ENCODE results near the gene CYP19A1. TPM values are rescaled to one million over a fixed set of nuclear protein-coding genes. Genes with fewer than 3 reads are reported as not detected.

CYP19A1 gene
- total RNA-seq, 1 donor from 2014 or later, result not detected

DNA sequence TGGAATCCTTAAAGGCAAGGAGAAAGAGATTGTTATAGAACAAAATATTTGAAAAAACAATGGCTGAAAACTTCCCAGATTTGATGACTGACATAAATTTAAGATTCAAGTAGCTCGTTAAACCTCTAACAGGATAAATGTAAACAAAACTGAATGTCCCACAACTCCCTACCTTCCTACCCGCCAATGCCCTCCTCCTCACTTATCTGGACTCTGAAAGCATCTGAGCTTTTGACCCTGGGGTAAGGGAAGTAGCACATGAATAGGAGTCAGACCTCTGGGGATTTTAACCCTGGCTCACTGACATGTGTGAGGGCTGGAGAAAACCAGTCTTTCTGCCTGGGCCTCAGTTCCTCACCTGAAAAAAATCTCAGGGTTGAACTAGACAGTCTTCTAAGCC is 26.9 kb downstream of the CYP19A1 start:
- TF ChIP-seq, protein P1, sequence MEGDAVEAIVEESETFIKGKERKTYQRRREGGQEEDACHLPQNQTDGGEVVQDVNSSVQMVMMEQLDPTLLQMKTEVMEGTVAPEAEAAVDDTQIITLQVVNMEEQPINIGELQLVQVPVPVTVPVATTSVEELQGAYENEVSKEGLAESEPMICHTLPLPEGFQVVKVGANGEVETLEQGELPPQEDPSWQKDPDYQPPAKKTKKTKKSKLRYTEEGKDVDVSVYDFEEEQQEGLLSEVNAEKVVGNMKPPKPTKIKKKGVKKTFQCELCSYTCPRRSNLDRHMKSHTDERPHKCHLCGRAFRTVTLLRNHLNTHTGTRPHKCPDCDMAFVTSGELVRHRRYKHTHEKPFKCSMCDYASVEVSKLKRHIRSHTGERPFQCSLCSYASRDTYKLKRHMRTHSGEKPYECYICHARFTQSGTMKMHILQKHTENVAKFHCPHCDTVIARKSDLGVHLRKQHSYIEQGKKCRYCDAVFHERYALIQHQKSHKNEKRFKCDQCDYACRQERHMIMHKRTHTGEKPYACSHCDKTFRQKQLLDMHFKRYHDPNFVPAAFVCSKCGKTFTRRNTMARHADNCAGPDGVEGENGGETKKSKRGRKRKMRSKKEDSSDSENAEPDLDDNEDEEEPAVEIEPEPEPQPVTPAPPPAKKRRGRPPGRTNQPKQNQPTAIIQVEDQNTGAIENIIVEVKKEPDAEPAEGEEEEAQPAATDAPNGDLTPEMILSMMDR (IDR thresholded peaks at IDR 0.05), result no peak
- H3K27me3 Mint-ChIP-seq (ENCODE audit: low read depth), result peaks cover 7% of the 10 kb centered on the region
- H3K9me3 Mint-ChIP-seq (ENCODE audit: low read depth), result no peaks in the 10 kb centered on the region
- DNase-seq (ENCODE audit: low spot score), result no peak
- no peak overlapping the region for H3K27ac Mint-ChIP-seq (ENCODE audit: unreplicated experiment)
- H3K4me3 Mint-ChIP-seq (ENCODE audit: unreplicated experiment), result no peak overlapping the region
- H3K36me3 Mint-ChIP-seq (ENCODE audit: low read depth), result peaks cover 2% of the 10 kb centered on the region
- peaks cover 7% of the 10 kb centered on the region for H3K4me1 Mint-ChIP-seq (ENCODE audit: low read depth)

GRCh38 chr15:51310064-51310463 is 28.3 kb downstream of the CYP19A1 start:
- Mint-ChIP-seq H3K27ac (ENCODE audit: unreplicated experiment) (no peak overlapping the region), H3K4me1 (ENCODE audit: low read depth) (peaks cover 7% of the 10 kb centered on the region), H3K4me3 (ENCODE audit: unreplicated experiment) (no peak overlapping the region), H3K27me3 (ENCODE audit: low read depth) (peaks cover 12% of the 10 kb centered on the region), H3K9me3 (ENCODE audit: low read depth) (no peaks in the 10 kb centered on the region), H3K36me3 (ENCODE audit: low read depth) (peaks cover 2% of the 10 kb centered on the region)
- no peak for DNase-seq (ENCODE audit: low spot score)
- TF ChIP-seq, protein P1 (IDR thresholded peaks at IDR 0.05), result no peak

DNA sequence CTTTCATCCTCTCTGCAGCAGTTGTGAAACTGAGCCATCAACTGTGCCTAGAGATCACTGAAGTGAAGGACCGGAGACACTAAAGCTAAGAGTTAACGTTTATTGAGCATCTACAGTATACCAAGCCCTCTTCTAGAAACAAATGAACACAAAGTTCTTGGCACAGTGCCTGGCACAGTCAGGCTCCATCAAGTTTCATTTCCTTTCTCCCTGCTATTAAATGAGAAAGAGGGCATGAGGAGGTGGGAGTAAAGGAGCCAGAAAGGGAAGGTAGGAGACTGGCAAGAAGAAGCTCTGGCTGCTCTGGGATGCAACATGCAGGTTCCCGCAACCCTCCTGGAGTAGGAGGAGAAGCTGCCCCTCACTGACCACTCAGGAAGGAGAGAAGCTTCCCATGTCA is 30.6 kb downstream of the CYP19A1 start:
- Mint-ChIP-seq H3K4me3 (ENCODE audit: unreplicated experiment) (no peak overlapping the region), H3K27ac (ENCODE audit: unreplicated experiment) (no peak overlapping the region), H3K27me3 (ENCODE audit: low read depth) (peaks cover 17% of the 10 kb centered on the region), H3K36me3 (ENCODE audit: low read depth) (peaks cover 2% of the 10 kb centered on the region), H3K4me1 (ENCODE audit: low read depth) (peaks cover 7% of the 10 kb centered on the region), H3K9me3 (ENCODE audit: low read depth) (no peaks in the 10 kb centered on the region)
- no peak for DNase-seq (ENCODE audit: low spot score)
- TF ChIP-seq, protein P1 (IDR thresholded peaks at IDR 0.05), result no peak

- H3K27ac Mint-ChIP-seq (ENCODE audit: unreplicated experiment), result no peak overlapping the region
- H3K27me3 Mint-ChIP-seq (ENCODE audit: low read depth), result peaks cover 17% of the 10 kb centered on the region
- no peak overlapping the region for H3K4me3 Mint-ChIP-seq (ENCODE audit: unreplicated experiment)
- TF ChIP-seq, protein P1 (IDR thresholded peaks at IDR 0.05), result no peak
- H3K4me1 Mint-ChIP-seq (ENCODE audit: low read depth), result peaks cover 7% of the 10 kb centered on the region
- H3K36me3 Mint-ChIP-seq (ENCODE audit: low read depth), result peaks cover 2% of the 10 kb centered on the region
- no peak for DNase-seq (ENCODE audit: low spot score)
- no peaks in the 10 kb centered on the region for H3K9me3 Mint-ChIP-seq (ENCODE audit: low read depth)
Observed at GRCh38 chr15:51307325-51307724, 31.1 kb downstream of the CYP19A1 start.

- Mint-ChIP-seq H3K4me1 (ENCODE audit: low read depth) (no peaks in the 10 kb centered on the region), H3K36me3 (ENCODE audit: low read depth) (peaks cover 2% of the 10 kb centered on the region), H3K27ac (ENCODE audit: unreplicated experiment) (no peak overlapping the region), H3K27me3 (ENCODE audit: low read depth) (peaks cover 17% of the 10 kb centered on the region), H3K9me3 (ENCODE audit: low read depth) (no peaks in the 10 kb centered on the region), H3K4me3 (ENCODE audit: unreplicated experiment) (no peak overlapping the region)
- TF ChIP-seq, protein P1 (IDR thresholded peaks at IDR 0.05), result no peak
- no peak for DNase-seq (ENCODE audit: low spot score)
Observed at GRCh38 chr15:51303462-51303980, 34.9 kb downstream of the CYP19A1 start.

All from chondrocyte (in vitro differentiated cells).